Stimulated activated CD4-positive, alpha-beta T cell treated with anti-CD3 and anti-CD28 coated beads, Interleukin-1b, Interleukin-23, amount 100 ng/mL, for 24 hours (primary cell): ENCODE results near the gene NGEF.
"Not testable (repeated sequence)": the region's sequence is repeated elsewhere in the genome, so short reads cannot be mapped to it uniquely, and the experiment has no call there.

Source experiments
- DNase-seq, 4 experiments: peaks; one replicate each; pipeline ENCODE4 v3.0.0-alpha.2; 2020; ENCODE audit warnings: low read depth in 4 of 4, low spot score in 1 of 4

Gene NGEF

GRCh38 chr2:233023761-233024410, 10.8 kb upstream of the NGEF start:
- no peak for DNase-seq

GRCh38 chr2:233023007-233023760, 10.1 kb upstream of the NGEF start:
- DNase-seq: no peak

GRCh38 chr2:233022561-233022960, 9.5 kb upstream of the NGEF start:
- no peak for DNase-seq

- DNase-seq: no peak
These were observed 8.7 kb upstream of the NGEF start for GRCh38 chr2:233021771-233022170.

- no peak for DNase-seq
These were observed 7.4 kb upstream of the NGEF start for GRCh38 chr2:233020454-233020853.

- DNase-seq: not testable (repeated sequence)
These were observed 6.6 kb upstream of the NGEF start for GRCh38 chr2:233019610-233020009.

GRCh38 chr2:233017947-233018346, 4.9 kb upstream of the NGEF start:
- no peak for DNase-seq

GRCh38 chr2:233015019-233015645, 2.1 kb upstream of the NGEF start:
- no peak for DNase-seq

GRCh38 chr2:233013650-233014049, 594 bp upstream of the NGEF start:
- DNase-seq: no peak

GRCh38 chr2:233012301-233012971, 620 bp downstream of the NGEF start:
- no peak for DNase-seq

GRCh38 chr2:233011702-233012131, 1.3 kb downstream of the NGEF start:
- DNase-seq: no peak

- no peak for DNase-seq
These were observed 1.8 kb downstream of the NGEF start for GRCh38 chr2:233011268-233011650.

- DNase-seq: no peak
These were observed 2.3 kb downstream of the NGEF start for GRCh38 chr2:233010569-233011267.

GRCh38 chr2:233009661-233010060, 3.4 kb downstream of the NGEF start:
- no peak for DNase-seq

- no peak for DNase-seq
These were observed 5.3 kb downstream of the NGEF start for GRCh38 chr2:233007739-233008138.

GRCh38 chr2:233007270-233007669, 5.8 kb downstream of the NGEF start:
- DNase-seq: no peak

- no peak for DNase-seq
These were observed 6.4 kb downstream of the NGEF start for GRCh38 chr2:233006648-233007047.

- no peak for DNase-seq
These were observed 8.0 kb downstream of the NGEF start for GRCh38 chr2:233005096-233005495.

- no peak for DNase-seq
These were observed 9.1 kb downstream of the NGEF start for GRCh38 chr2:233003658-233004555.
